ENCODE data around the gene DENND10. TPM values are rescaled to one million over a fixed set of nuclear protein-coding genes. Genes with fewer than 3 reads are reported as not detected.
"Not testable (repeated sequence)": the region's sequence is repeated elsewhere in the genome, so short reads cannot be mapped to it uniquely, and the experiment has no call there.

Gene DENND10
- total and polyA plus RNA-seq, 2 experiments from 2014 or later: 41.4 to 41.8 TPM

DNA sequence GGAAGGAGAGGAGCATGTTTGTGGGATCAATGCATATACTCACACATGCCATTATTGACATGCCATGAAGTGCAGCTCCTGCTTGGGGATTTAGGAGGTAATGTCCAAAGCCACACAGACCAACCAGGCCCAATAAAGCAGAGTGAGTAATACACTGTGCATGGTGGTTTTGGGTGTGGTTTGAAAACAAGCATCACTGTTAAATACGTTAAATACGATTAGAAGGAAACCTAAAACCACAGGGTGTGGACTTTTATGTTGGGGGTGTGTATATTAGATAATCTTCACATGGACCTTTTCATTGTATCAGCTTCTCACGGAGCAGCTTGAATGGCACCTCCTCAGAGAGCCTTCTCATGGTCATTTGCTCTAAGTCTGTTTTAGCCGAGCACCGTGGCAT lies 12.9 kb upstream of the DENND10 start:
- Mint-ChIP-seq H3K9me3 (no peaks in the 10 kb centered on the region), H3K36me3 (ENCODE audit: low read depth) (no peaks in the 10 kb centered on the region), H3K27me3 (ENCODE audit: insufficient read depth, low read depth, poor library complexity) (peaks cover 4% of the 10 kb centered on the region), H3K27ac (no peak overlapping the region), H3K4me1 (no peaks in the 10 kb centered on the region), H3K4me3 (no peak overlapping the region)
- no peak overlapping the region for H2AFZ ChIP-seq
- no peaks in the 10 kb centered on the region for H3K4me1 ChIP-seq (ENCODE audit: insufficient read depth)
- H3F3A ChIP-seq (replicated peaks; ENCODE audit: low read depth): no peaks in the 10 kb centered on the region
- TF ChIP-seq, protein P1, sequence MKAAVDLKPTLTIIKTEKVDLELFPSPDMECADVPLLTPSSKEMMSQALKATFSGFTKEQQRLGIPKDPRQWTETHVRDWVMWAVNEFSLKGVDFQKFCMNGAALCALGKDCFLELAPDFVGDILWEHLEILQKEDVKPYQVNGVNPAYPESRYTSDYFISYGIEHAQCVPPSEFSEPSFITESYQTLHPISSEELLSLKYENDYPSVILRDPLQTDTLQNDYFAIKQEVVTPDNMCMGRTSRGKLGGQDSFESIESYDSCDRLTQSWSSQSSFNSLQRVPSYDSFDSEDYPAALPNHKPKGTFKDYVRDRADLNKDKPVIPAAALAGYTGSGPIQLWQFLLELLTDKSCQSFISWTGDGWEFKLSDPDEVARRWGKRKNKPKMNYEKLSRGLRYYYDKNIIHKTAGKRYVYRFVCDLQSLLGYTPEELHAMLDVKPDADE (IDR thresholded peaks at IDR 0.05): no peak
- no peaks in the 10 kb centered on the region for H3K9me2 ChIP-seq (ENCODE audit: insufficient read depth)
- no peak overlapping the region for H3K4me2 ChIP-seq
- H3K27ac ChIP-seq (ENCODE audit: low read depth): no peak overlapping the region
- H3K4me3 ChIP-seq: no peak overlapping the region
- no peaks in the 10 kb centered on the region for H3K27me3 ChIP-seq (ENCODE audit: insufficient read depth)
- no peak for DNase-seq (ENCODE audit: low spot score)
- ATAC-seq: no peak
- H3K79me2 ChIP-seq (replicated peaks; ENCODE audit: insufficient read depth): no peaks in the 10 kb centered on the region
- H4K20me1 ChIP-seq (replicated peaks; ENCODE audit: insufficient read depth): no peaks in the 10 kb centered on the region
- no peaks in the 10 kb centered on the region for H3K36me3 ChIP-seq (ENCODE audit: insufficient read depth)

DNA sequence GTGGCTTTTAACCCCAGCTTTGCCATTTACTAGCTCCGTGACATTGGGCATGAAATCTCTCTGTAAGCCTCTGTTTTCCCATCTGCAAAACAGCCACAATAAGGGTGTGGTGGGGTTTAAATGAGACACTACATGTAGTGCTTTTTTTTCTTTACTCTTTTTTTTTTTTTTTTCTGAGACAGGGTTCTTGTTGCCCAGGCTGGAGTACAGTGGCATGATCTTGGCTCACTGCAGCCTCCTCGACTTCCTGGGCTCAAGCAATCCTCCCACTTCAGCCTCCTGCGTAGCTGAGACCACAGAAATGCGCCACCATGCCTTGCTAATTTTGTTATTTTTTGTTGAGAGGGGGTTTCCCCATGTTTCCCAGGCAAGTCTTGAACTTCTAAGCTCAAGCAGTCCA lies 8.3 kb upstream of the DENND10 start:
- no peaks in the 10 kb centered on the region for H3K27me3 ChIP-seq (ENCODE audit: insufficient read depth)
- Mint-ChIP-seq H3K27ac (no peak overlapping the region), H3K9me3 (no peaks in the 10 kb centered on the region), H3K36me3 (ENCODE audit: low read depth) (no peaks in the 10 kb centered on the region), H3K4me3 (no peak overlapping the region), H3K27me3 (ENCODE audit: insufficient read depth, low read depth, poor library complexity) (peaks cover 4% of the 10 kb centered on the region), H3K4me1 (no peaks in the 10 kb centered on the region)
- H3K4me1 ChIP-seq (ENCODE audit: insufficient read depth): no peaks in the 10 kb centered on the region
- no peaks in the 10 kb centered on the region for H3K79me2 ChIP-seq (replicated peaks; ENCODE audit: insufficient read depth)
- no peak overlapping the region for H3K4me2 ChIP-seq
- TF ChIP-seq CREB1 (CRISPR knock-in tag; IDR thresholded peaks at IDR 0.05; ENCODE audit: low read depth) (no peak), JUNB (IDR thresholded peaks at IDR 0.05; ENCODE audit: unreplicated experiment) (no peak), ZNF331 (CRISPR knock-in tag; IDR thresholded peaks at IDR 0.05; ENCODE audit: low read depth) (no peak), ZNF114 (CRISPR knock-in tag; IDR thresholded peaks at IDR 0.05) (no peak)
- TF ChIP-seq, protein P2, sequence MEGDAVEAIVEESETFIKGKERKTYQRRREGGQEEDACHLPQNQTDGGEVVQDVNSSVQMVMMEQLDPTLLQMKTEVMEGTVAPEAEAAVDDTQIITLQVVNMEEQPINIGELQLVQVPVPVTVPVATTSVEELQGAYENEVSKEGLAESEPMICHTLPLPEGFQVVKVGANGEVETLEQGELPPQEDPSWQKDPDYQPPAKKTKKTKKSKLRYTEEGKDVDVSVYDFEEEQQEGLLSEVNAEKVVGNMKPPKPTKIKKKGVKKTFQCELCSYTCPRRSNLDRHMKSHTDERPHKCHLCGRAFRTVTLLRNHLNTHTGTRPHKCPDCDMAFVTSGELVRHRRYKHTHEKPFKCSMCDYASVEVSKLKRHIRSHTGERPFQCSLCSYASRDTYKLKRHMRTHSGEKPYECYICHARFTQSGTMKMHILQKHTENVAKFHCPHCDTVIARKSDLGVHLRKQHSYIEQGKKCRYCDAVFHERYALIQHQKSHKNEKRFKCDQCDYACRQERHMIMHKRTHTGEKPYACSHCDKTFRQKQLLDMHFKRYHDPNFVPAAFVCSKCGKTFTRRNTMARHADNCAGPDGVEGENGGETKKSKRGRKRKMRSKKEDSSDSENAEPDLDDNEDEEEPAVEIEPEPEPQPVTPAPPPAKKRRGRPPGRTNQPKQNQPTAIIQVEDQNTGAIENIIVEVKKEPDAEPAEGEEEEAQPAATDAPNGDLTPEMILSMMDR (conservative IDR thresholded peaks at IDR 0.05; ENCODE audit: low read depth in 2 of 2): no peak
- TF ChIP-seq, protein P1 (IDR thresholded peaks at IDR 0.05): no peak
- no peaks in the 10 kb centered on the region for H4K20me1 ChIP-seq (replicated peaks; ENCODE audit: insufficient read depth)
- no peaks in the 10 kb centered on the region for H3K36me3 ChIP-seq (ENCODE audit: insufficient read depth)
- ATAC-seq (no peak), DNase-seq (ENCODE audit: low spot score) (no peak)
- no peak overlapping the region for H2AFZ ChIP-seq
- H3K4me3 ChIP-seq: no peak overlapping the region
- no peaks in the 10 kb centered on the region for H3K9me2 ChIP-seq (ENCODE audit: insufficient read depth)
- no peaks in the 10 kb centered on the region for H3F3A ChIP-seq (replicated peaks; ENCODE audit: low read depth)
- H3K27ac ChIP-seq (ENCODE audit: low read depth): no peak overlapping the region

DNA sequence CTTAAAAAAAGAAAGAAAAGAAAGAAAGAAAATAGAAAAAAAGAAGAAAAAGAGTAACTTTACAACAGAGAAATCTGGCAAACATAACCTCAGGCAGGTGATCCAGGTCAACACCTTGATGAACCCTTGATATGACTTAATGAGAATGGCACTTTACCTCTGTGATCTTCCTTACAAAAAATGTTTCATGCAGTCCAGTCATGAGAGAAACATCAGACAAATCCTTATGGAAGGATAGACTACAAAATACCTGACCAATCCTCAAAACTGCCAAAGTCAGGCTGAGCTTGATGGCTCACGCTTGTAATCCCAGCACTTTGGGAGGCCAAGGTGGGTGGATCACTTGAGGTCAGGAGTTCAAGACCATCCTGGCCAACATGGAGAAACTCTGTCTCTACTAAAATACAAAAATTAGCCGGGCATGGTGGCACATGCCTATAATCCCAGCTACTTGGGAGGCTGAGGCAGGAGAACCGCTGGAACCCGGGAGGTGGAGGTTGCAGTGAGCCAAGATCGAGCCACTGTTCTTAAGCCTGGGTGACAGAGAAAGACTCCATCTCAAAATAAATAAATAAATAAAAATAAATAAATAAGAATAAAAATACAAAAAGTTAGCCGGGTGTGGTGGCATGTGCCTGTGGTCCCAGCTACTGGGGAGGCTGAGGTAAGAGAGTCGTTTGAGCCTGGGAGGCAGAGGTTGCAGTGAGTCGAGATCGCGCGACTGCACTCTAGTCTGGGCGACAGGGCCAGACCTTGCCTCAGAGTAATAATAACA lies 7.1 kb upstream of the DENND10 start:
- not testable (repeated sequence) for H3F3A ChIP-seq (replicated peaks; ENCODE audit: low read depth); H3K4me3 ChIP-seq; DNase-seq (ENCODE audit: low spot score); H3K4me1 ChIP-seq (ENCODE audit: insufficient read depth); H3K36me3 Mint-ChIP-seq (ENCODE audit: low read depth); H3K27ac Mint-ChIP-seq; H3K4me2 ChIP-seq; H3K27me3 Mint-ChIP-seq (ENCODE audit: insufficient read depth, low read depth, poor library complexity); H3K9me3 Mint-ChIP-seq; H3K27me3 ChIP-seq (ENCODE audit: insufficient read depth); H3K9me2 ChIP-seq (ENCODE audit: insufficient read depth); H3K79me2 ChIP-seq (replicated peaks; ENCODE audit: insufficient read depth); H3K36me3 ChIP-seq (ENCODE audit: insufficient read depth); H2AFZ ChIP-seq; H3K4me1 Mint-ChIP-seq; H4K20me1 ChIP-seq (replicated peaks; ENCODE audit: insufficient read depth); H3K27ac ChIP-seq (ENCODE audit: low read depth); ATAC-seq; H3K4me3 Mint-ChIP-seq

Measured in GM23338 (cell line).